Skeletal muscle satellite cell (primary cell): ENCODE measurements around the gene AP1S1.
"Not testable (repeated sequence)": the region's sequence is repeated elsewhere in the genome, so short reads cannot be mapped to it uniquely, and the experiment has no call there.

ENCODE experiments used
- H3K27me3 ChIP-seq: 2 replicates; pipeline ENCODE4 v1.7.0; 2013; ENCODE audit warnings: low read length; ENCODE audit not compliant: control insufficient read depth, insufficient read depth
- H3K36me3 ChIP-seq: 2 replicates; pipeline ENCODE4 v1.7.0; 2013; ENCODE audit warnings: mild to moderate bottlenecking, control low read depth, low read length; ENCODE audit not compliant: insufficient read depth
- H3K4me1 ChIP-seq: 2 replicates; pipeline ENCODE4 v1.7.0; 2013; ENCODE audit warnings: low read length; ENCODE audit not compliant: control insufficient read depth, insufficient read depth
- H3K4me2 ChIP-seq: 2 replicates; pipeline ENCODE4 v1.7.0; 2013; ENCODE audit warnings: mild to moderate bottlenecking, low read length
- H3K4me3 ChIP-seq: 2 replicates; pipeline ENCODE4 v1.7.0; 2013; ENCODE audit warnings: low read length
- H3K9ac ChIP-seq: 2 replicates; pipeline ENCODE4 v1.7.0; 2013; ENCODE audit warnings: mild to moderate bottlenecking, low read depth, low read length, moderate library complexity
- H3K9me3 ChIP-seq: replicated peaks from 2 replicates; pipeline ENCODE4 v1.7.0; 2013; ENCODE audit warnings: mild to moderate bottlenecking, control low read depth, low read length

AP1S1 gene

DNA sequence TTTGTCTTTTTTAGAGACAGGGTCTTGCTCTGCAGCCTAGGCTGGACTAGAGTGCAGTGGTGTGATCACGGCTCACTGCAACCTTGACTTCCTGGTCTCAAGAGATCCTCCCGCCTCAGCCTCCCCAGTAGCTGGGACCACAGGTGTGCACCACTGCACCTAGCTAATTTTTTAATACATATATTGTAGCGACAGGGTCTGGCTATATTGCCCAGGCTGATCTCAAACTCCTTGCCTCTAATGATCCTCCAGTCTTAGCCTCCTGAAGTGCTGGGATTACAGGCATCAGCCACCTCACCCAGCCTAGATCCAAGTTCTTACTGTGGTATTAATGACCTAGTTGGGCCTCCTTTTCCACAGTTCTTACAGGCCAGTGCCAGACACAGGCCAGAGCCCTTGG, 39.1 kb upstream of the AP1S1 start:
- peaks cover 74% of the 10 kb centered on the region for H3K4me1 ChIP-seq
- no peaks in the 10 kb centered on the region for H3K36me3 ChIP-seq
- H3K4me2 ChIP-seq = no peak overlapping the region
- H3K9me3 ChIP-seq = no peaks in the 10 kb centered on the region
- no peak overlapping the region for H3K4me3 ChIP-seq
- H3K27me3 ChIP-seq = no peaks in the 10 kb centered on the region
- H3K9ac ChIP-seq = no peak overlapping the region

DNA sequence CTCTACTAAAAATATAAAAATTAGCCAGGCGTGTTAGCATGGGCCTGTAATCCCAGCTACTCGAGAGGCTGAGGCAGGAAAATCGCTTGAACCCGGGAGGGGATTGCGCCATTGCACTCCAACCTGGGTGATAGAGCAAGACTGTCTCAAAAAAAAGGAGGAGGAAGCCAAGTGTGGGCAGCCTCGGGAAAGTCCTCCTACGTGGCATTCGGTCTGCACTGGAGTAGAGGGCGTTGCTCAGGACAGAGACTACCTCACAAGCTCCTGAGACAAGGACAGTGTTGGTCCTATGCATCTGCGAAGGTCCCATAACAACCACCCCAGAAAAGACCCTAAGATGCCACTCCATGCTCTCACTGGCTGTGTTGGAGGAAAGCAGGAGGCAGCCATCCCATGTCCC, 37.4 kb upstream of the AP1S1 start:
- no peaks in the 10 kb centered on the region for H3K27me3 ChIP-seq
- no peaks in the 10 kb centered on the region for H3K9me3 ChIP-seq
- H3K36me3 ChIP-seq = no peaks in the 10 kb centered on the region
- peaks cover 77% of the 10 kb centered on the region for H3K4me1 ChIP-seq
- H3K4me3 ChIP-seq = no peak overlapping the region
- peak overlapping the region; percentile 47 for H3K4me2 ChIP-seq
- peak overlapping the region; percentile 84 for H3K9ac ChIP-seq

DNA sequence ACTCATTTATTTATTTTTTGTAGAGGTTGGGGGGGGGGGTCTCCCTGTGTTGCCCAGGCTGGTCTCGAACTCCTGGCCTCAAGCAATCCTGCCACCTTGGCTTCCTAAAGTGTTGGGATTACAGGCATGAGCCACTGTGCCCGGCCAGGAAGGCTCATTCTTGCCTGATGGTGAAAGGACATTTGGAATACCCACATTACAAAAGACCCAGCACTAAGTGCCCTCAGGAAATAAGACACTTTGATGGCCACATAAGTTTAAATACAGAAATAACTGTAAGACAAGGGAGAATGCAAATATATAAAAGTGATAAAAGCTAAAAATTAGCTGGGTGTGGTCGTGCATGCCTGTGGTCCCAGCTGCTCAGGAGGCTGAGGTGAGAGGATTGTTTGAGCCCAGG, 35.4 kb upstream of the AP1S1 start:
- Histone ChIP-seq H3K4me3 (no peak overlapping the region), H3K36me3 (no peaks in the 10 kb centered on the region), H3K27me3 (no peaks in the 10 kb centered on the region), H3K4me2 (no peak overlapping the region), H3K4me1 (peaks cover 79% of the 10 kb centered on the region), H3K9ac (peak overlapping the region; percentile 53), H3K9me3 (no peaks in the 10 kb centered on the region)

DNA sequence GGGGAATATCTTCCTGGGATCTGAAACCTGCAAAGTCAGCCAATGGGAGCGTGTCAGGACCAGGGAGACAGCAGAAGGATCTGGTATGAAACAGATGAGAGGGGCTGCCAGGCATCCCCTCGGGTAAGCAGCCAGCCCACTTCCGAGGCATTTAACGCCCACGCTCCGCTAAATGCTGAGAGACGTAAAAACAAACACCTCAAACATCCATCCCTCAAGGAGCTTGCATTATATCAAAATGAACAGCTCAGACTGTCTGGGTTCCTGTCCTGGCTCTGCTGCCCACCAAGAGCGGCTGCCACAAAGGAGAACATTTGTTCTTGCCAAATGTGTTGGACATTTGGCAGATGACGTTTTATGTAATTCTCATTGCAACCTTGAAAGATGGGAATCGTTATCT, 34.4 kb upstream of the AP1S1 start:
- peak overlapping the region; percentile 50 for H3K9ac ChIP-seq
- H3K27me3 ChIP-seq = no peaks in the 10 kb centered on the region
- H3K4me1 ChIP-seq = peaks cover 80% of the 10 kb centered on the region

DNA sequence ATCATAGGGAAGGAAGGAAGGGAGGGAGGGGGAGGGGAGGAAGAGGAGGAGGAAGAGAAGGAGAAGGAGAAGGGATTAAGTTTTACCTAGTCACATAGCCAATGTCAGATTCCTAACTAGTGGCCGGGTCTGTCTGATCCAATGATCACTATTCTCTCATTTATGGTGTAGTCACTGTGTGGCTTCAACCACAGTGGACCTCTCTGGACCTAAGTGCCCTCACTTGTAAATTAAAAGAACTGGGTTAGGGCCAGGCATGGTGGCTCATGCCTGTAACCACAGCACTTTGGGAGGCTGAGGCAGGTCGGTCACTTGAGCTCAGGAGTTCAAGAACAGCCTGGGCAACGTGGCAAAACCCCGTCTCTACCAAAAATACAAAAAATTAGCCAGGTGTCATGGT, 34.0 kb upstream of the AP1S1 start:
- Histone ChIP-seq H3K4me2 (no peak overlapping the region), H3K27me3 (no peaks in the 10 kb centered on the region), H3K9ac (peak overlapping the region; percentile 50), H3K36me3 (no peaks in the 10 kb centered on the region), H3K4me3 (no peak overlapping the region), H3K4me1 (peaks cover 84% of the 10 kb centered on the region), H3K9me3 (no peaks in the 10 kb centered on the region)

More for the DNA sequence above, 34.4 kb upstream of the AP1S1 start:
- Histone ChIP-seq H3K4me2 (peak overlapping the region; percentile 15), H3K4me3 (no peak overlapping the region), H3K9me3 (no peaks in the 10 kb centered on the region), H3K36me3 (no peaks in the 10 kb centered on the region)

DNA sequence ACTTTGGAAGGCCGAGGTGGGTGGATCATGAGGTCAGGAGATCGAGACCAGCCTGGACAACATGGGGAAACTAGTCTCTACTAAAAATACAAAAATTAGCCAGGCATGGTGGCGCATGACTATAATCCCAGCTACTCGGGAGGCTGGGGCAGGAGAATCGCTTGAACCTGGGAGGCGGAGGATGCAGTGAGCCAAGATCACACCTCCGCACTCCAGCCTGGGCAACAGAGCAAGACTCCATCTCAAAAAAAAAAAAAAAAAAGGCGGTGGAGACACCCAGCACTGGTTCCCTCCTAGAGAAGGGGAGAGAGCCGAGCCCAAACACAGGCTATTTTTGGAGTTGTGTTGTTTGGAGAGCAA, 32.7 kb upstream of the AP1S1 start:
- Histone ChIP-seq H3K9ac (peak overlapping the region; percentile 82), H3K4me1 (peaks cover 92% of the 10 kb centered on the region), H3K4me2 (peak overlapping the region; percentile 74)
- H3K27me3 ChIP-seq, H3K9me3 ChIP-seq, H3K36me3 ChIP-seq, H3K4me3 ChIP-seq: not testable (repeated sequence)

DNA sequence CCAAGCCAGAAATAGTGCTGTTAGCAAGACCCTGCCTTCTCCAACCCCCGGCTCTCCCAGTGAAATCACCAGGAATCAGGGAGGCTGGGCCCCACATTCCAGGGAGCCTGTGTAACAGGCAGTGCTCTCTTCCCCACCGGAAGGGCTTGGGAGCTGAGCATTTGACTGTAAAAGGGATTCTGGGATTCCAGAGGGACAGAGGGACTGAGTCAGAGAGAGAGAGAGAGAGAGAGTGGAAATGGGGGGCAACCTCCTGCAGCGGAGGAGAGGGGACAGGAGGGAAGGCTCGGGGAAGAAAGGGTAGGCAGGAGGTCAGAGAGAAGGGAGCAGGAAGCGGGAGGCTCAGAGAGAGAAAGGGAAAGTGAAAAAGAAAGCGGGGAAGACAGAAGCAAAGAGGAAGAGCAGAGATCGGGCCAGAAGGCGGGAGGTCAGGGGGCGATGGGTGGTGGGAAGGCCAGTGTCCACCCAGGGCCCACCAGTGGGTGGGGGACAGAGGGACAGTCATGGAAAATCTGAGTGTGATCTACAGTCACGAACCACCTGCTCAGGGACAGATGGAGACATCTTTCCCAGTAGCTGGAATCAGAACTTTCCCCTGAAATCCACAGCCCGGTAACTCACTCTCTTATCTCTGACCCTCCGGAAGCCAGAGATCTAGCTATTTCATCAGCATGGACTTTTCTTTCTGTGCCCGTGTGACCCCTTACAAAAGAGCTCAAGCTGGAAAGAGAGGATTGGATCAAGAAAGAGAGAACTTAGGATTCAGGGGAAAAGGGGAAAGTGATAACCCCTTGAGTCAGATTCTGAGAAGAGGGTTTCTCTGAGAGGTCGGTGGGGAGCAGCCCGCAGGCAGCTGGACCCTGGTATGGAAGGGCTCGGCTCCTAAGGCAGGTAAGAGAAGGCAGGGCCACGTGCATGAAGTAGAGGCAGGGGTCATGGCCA, 32.0 kb upstream of the AP1S1 start:
- H3K4me2 ChIP-seq = peak overlapping the region; percentile 74
- peaks cover 87% of the 10 kb centered on the region for H3K4me1 ChIP-seq
- H3K4me3 ChIP-seq = peak overlapping the region; percentile 37
- no peaks in the 10 kb centered on the region for H3K9me3 ChIP-seq
- peaks cover 2% of the 10 kb centered on the region for H3K36me3 ChIP-seq
- H3K9ac ChIP-seq = peak overlapping the region; percentile 82
- no peaks in the 10 kb centered on the region for H3K27me3 ChIP-seq

DNA sequence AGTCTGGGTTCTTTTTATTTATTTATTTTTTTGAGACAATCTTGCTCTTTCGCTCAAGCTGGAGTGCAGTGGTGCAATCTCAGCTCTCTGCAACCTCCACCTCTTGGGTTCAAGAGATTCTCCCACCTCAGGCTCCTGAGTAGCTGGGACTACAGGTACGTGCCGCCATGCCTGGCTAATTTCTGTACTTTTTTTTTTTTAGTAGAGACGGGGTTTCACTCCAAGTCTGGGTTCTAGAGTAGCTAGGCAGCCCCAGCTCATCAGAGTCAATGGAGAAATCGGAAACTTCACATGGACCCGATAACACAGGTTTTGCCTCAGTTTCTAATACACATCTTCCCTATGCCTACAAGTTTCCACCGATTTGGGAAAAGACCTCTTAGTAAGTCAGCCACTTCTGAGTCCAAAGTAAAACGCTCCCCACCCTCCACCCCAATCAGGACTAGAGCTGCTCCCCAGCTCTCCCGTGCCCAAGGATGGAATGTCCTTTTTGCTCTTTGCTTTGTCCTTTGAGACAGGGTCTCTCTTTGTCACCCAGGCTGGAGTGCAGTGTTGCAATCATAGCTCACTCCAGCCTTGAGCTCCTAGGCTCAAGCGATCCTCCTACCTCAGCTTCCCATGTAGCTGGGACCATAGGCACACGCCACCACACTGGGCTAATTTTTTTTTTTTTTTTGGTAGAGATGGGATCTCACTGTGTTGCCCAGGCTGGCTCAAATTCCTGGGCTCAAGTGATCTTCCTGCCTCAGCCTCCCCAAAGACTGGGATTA, 31.2 kb upstream of the AP1S1 start:
- H3K36me3 ChIP-seq = peaks cover 10% of the 10 kb centered on the region
- no peaks in the 10 kb centered on the region for H3K27me3 ChIP-seq
- H3K4me3 ChIP-seq = peak overlapping the region; percentile 37
- peaks cover 81% of the 10 kb centered on the region for H3K4me1 ChIP-seq
- H3K4me2 ChIP-seq = peak overlapping the region; percentile 74
- peak overlapping the region; percentile 82 for H3K9ac ChIP-seq
- no peaks in the 10 kb centered on the region for H3K9me3 ChIP-seq

DNA sequence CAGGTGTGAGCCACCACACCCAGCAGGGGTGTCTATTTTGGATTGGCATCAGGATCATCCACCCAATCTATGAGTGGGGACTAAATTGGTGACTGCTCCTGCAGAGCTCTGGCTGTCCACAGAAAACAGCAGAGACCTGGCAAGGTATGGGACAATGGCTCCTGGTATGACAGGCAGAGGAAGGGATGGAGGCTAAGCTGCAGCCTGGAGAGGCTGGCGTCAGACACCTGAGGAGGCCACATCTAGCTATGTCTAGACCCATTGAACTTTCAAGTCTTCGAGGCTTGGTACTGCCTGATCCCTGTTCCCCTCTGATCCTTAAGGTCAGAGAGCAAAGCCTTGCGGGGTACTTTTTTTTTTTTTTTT, 30.6 kb upstream of the AP1S1 start:
- Histone ChIP-seq H3K9me3 (no peaks in the 10 kb centered on the region), H3K4me3 (no peak overlapping the region), H3K4me1 (peaks cover 75% of the 10 kb centered on the region), H3K9ac (peak overlapping the region; percentile 82), H3K4me2 (no peak overlapping the region), H3K27me3 (no peaks in the 10 kb centered on the region), H3K36me3 (peaks cover 16% of the 10 kb centered on the region)

DNA sequence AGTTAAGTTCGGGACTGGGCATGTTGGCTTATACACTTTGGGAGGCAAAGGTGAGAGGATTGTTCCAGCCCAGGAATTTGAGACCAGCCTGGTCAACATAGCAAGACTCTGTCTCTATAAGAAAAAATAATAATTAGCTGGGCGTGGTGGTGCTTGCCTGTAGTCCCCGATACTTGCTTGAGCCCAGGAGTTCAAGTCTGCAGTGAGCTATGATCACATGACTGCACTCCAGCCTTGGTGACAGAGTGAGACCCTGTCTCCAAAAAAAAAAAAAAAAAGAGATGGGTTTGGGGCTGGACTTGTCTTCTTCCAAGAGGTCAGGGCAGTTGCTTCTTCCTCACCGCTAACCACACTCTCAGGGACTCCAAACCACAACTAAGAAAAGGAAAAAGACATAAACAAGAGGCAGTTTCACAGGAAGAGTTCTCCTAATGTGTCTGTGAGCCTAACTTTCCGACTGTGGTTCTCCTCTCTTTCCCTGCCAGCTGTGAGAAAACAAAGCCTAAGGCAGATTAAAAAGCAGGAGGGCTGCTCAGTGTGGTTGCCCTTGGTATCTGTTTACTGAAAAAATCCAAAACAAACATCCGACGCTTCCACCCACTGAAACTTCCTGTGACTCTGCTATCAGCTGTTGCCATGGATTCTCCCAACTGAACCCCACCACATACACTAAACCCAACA, 29.8 kb upstream of the AP1S1 start:
- Histone ChIP-seq H3K27me3 (no peaks in the 10 kb centered on the region), H3K9ac (peak overlapping the region; percentile 82), H3K9me3 (no peaks in the 10 kb centered on the region), H3K36me3 (peaks cover 18% of the 10 kb centered on the region), H3K4me3 (no peak overlapping the region), H3K4me1 (peaks cover 67% of the 10 kb centered on the region), H3K4me2 (peak overlapping the region; percentile 50)

DNA sequence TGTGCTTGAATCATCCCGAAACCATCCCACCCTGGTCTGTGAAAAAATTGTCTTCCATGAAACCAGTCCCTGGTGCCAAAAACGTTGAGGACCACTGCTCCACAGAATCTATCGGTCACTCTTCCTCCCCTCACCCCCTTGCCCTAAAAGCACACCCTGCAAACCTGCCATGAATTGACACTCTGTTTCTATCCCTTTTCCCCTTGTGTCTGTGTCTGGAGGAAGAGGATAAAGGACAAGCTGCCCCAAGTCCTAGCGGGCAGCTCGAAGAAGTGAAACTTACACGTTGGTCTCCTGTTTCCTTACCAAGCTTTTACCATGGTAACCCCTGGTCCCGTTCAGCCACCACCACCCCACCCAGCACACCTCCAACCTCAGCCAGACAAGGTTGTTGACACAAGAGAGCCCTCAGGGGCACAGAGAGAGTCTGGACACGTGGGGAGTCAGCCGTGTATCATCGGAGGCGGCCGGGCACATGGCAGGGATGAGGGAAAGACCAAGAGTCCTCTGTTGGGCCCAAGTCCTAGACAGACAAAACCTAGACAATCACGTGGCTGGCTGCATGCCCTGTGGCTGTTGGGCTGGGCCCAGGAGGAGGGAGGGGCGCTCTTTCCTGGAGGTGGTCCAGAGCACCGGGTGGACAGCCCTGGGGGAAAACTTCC, 28.2 kb upstream of the AP1S1 start:
- H3K9me3 ChIP-seq = no peaks in the 10 kb centered on the region
- peak overlapping the region; percentile 74 for H3K4me2 ChIP-seq
- H3K36me3 ChIP-seq = peaks cover 31% of the 10 kb centered on the region
- H3K4me3 ChIP-seq = peak overlapping the region; percentile 77
- H3K4me1 ChIP-seq = peaks cover 61% of the 10 kb centered on the region
- peak overlapping the region; percentile 82 for H3K9ac ChIP-seq
- no peaks in the 10 kb centered on the region for H3K27me3 ChIP-seq
